ENCODE results near the gene CCDC126. TPM values are rescaled to one million over a fixed set of nuclear protein-coding genes. Genes with fewer than 3 reads are reported as not detected.

The CCDC126 gene
- total and polyA plus RNA-seq, 10 of the 15 experiments (the other 5 are each of a cell fraction or from before 2014, with no cell fraction given): 10.9 to 49.9 (median 24.1) TPM

DNA sequence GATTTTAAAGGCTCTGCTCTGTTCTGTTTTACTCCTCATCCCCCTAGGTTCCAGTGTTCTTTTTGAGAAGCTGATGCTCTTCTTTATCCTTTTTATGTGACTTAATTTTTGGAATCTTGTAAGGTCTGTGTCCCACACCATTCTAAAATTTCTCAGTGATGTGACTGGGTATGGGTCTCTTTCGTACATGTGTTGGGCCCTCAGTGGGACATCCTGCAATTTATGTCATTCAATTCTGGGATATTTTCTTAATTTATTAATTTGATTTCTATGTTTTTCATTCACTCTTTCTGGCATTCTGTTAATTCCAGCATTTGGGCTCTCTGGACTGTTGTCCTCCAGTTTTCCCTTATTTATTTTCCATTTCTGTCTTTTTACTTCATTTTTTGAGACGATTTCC, 19.4 kb downstream of the CCDC126 start:
- H3K9me3 ChIP-seq (replicated peaks; ENCODE audit: control insufficient read depth, insufficient read depth, low read length): peaks cover 19% of the 10 kb centered on the region
- H3K27ac ChIP-seq (ENCODE audit: control insufficient read depth, insufficient read depth): no peak overlapping the region
- H3K27me3 ChIP-seq (replicated peaks in 1 of 2; ENCODE audit: control insufficient read depth in 2 of 2, insufficient read depth in 2 of 2, low read length in 1 of 2): no peaks in the 10 kb centered on the region
- FAIRE-seq (no peak), DNase-seq (ENCODE audit: low read depth, low spot score) (no peak), ATAC-seq (no peak)
- CTCF ChIA-PET: interaction anchor here (0.7 kb wide), 1 partner anchor 47 kb away, joined by 3 read pairs; no protein-coding TSS in a partner anchor
- SMC1A ChIA-PET (ENCODE audit: uncharacterized antibody, unreplicated experiment): interaction anchor here (1.0 to 1.5 kb wide), 2 partner anchors 10 to 17 kb away, joined by 4 to 5 read pairs; no protein-coding TSS in a partner anchor
- peaks cover 2 to 3% of the 10 kb centered on the region in 2 experiments for H3K36me3 ChIP-seq (ENCODE audit: control insufficient read depth in 2 of 2, insufficient read depth in 2 of 2, low read length in 1 of 2)
- 55% methylated on average over 2 of the region's 2 CpGs for WGBS (ENCODE audit: insufficient coverage, insufficient replicate concordance, low lambda C conversion rate, missing lambda C conversion rate)
- no peaks in the 10 kb centered on the region for H4K20me1 ChIP-seq (ENCODE audit: control insufficient read depth, insufficient read depth)
- peaks cover 7% of the 10 kb centered on the region for H3K79me2 ChIP-seq (ENCODE audit: control insufficient read depth, insufficient read depth, low read length)
- RAD21 ChIA-PET (ENCODE audit: unreplicated experiment): no interaction called here
- no peak overlapping the region for H3K9ac ChIP-seq (ENCODE audit: control insufficient read depth, insufficient read depth, low read length)
- H3K4me3 ChIP-seq: no peak overlapping the region
- intact Hi-C loops (cut with micrococcal nuclease; ENCODE audit: unreplicated experiment) (no loop called here), in situ Hi-C loops (cut with MboI) (no loop called here)
- H2AFZ ChIP-seq (ENCODE audit: control insufficient read depth, low read depth, low read length): no peak overlapping the region
- H3K4me1 ChIP-seq (ENCODE audit: control insufficient read depth, insufficient read depth, low read length): no peaks in the 10 kb centered on the region
- no peak overlapping the region for H3K4me2 ChIP-seq (ENCODE audit: control insufficient read depth, insufficient read depth)
- BruUV-seq (replicated peaks): no TSS peak
- TF ChIP-seq SMARCA5 (IDR thresholded peaks at IDR 0.05) (no peak), KLF5 (IDR thresholded peaks at IDR 0.05; ENCODE audit: partially characterized antibody) (no peak), PAX8 (IDR thresholded peaks at IDR 0.05) (no peak), TARDBP (IDR thresholded peaks at IDR 0.05; ENCODE audit: borderline replicate concordance) (no peak), RELA (IDR thresholded peaks at IDR 0.05; ENCODE audit: borderline replicate concordance, partially characterized antibody) (no peak), BRCA1 (IDR thresholded peaks at IDR 0.05; ENCODE audit: low read depth, low read length) (no peak), NFYA (IDR thresholded peaks at IDR 0.05; ENCODE audit: borderline replicate concordance, low read depth, low read length) (no peak), CBX3 (IDR thresholded peaks at IDR 0.05; ENCODE audit: borderline replicate concordance, low read depth) (no peak), KAT2A (conservative IDR thresholded peaks at IDR 0.05; ENCODE audit: control insufficient read depth, low read depth, low read length) (no peak), EZH2 (IDR thresholded peaks at IDR 0.05; ENCODE audit: borderline replicate concordance, control insufficient read depth, low read depth, low read length) (no peak), DPF2 (IDR thresholded peaks at IDR 0.05) (no peak), JUNB (IDR thresholded peaks at IDR 0.05) (no peak), ZSCAN29 (IDR thresholded peaks at IDR 0.05) (no peak), HDAC6 (IDR thresholded peaks at IDR 0.05; ENCODE audit: unreplicated experiment) (no peak), RAD51 (IDR thresholded peaks at IDR 0.05) (no peak)
- TF ChIP-seq, protein P1, sequence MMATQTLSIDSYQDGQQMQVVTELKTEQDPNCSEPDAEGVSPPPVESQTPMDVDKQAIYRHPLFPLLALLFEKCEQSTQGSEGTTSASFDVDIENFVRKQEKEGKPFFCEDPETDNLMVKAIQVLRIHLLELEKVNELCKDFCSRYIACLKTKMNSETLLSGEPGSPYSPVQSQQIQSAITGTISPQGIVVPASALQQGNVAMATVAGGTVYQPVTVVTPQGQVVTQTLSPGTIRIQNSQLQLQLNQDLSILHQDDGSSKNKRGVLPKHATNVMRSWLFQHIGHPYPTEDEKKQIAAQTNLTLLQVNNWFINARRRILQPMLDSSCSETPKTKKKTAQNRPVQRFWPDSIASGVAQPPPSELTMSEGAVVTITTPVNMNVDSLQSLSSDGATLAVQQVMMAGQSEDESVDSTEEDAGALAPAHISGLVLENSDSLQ (IDR thresholded peaks at IDR 0.05): no peak
- TF ChIP-seq, protein P2, sequence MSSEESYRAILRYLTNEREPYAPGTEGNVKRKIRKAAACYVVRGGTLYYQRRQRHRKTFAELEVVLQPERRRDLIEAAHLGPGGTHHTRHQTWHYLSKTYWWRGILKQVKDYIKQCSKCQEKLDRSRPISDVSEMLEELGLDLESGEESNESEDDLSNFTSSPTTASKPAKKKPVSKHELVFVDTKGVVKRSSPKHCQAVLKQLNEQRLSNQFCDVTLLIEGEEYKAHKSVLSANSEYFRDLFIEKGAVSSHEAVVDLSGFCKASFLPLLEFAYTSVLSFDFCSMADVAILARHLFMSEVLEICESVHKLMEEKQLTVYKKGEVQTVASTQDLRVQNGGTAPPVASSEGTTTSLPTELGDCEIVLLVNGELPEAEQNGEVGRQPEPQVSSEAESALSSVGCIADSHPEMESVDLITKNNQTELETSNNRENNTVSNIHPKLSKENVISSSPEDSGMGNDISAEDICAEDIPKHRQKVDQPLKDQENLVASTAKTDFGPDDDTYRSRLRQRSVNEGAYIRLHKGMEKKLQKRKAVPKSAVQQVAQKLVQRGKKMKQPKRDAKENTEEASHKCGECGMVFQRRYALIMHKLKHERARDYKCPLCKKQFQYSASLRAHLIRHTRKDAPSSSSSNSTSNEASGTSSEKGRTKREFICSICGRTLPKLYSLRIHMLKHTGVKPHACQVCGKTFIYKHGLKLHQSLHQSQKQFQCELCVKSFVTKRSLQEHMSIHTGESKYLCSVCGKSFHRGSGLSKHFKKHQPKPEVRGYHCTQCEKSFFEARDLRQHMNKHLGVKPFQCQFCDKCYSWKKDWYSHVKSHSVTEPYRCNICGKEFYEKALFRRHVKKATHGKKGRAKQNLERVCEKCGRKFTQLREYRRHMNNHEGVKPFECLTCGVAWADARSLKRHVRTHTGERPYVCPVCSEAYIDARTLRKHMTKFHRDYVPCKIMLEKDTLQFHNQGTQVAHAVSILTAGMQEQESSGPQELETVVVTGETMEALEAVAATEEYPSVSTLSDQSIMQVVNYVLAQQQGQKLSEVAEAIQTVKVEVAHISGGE (CRISPR knock-in tag; IDR thresholded peaks at IDR 0.05): no peak
- TF ChIP-seq, protein P3, sequence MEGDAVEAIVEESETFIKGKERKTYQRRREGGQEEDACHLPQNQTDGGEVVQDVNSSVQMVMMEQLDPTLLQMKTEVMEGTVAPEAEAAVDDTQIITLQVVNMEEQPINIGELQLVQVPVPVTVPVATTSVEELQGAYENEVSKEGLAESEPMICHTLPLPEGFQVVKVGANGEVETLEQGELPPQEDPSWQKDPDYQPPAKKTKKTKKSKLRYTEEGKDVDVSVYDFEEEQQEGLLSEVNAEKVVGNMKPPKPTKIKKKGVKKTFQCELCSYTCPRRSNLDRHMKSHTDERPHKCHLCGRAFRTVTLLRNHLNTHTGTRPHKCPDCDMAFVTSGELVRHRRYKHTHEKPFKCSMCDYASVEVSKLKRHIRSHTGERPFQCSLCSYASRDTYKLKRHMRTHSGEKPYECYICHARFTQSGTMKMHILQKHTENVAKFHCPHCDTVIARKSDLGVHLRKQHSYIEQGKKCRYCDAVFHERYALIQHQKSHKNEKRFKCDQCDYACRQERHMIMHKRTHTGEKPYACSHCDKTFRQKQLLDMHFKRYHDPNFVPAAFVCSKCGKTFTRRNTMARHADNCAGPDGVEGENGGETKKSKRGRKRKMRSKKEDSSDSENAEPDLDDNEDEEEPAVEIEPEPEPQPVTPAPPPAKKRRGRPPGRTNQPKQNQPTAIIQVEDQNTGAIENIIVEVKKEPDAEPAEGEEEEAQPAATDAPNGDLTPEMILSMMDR (IDR thresholded peaks at IDR 0.05 in 2 of 3, conservative IDR thresholded peaks at IDR 0.05 in 1 of 3; ENCODE audit: control insufficient read depth in 2 of 3, extremely low read depth in 1 of 3, insufficient read depth in 1 of 3, low read depth in 3 of 3, low read length in 3 of 3): no peak
- POLR2A ChIA-PET: interaction anchor here (0.6 kb wide), 1 partner anchor 20 kb away, joined by 3 read pairs; no protein-coding TSS in a partner anchor
